Chondrocyte (in vitro differentiated cells): ENCODE data around the gene MMP2. TPM values are rescaled to one million over a fixed set of nuclear protein-coding genes. Genes with fewer than 3 reads are reported as not detected.

Experiments used
- DNase-seq: peaks from one replicate; pipeline ENCODE4 v3.0.0; 2021; ENCODE audit warnings: mixed read lengths, low spot score
- H3K27ac Mint-ChIP-seq: one replicate; pipeline ENCODE4 v1.8.0; 2021; ENCODE audit warnings: mild to moderate bottlenecking, moderate library complexity, mixed read lengths; ENCODE audit not compliant: unreplicated experiment
- H3K27me3 Mint-ChIP-seq: 2 replicates; pipeline ENCODE4 v1.8.0; 2021; ENCODE audit warnings: low read depth, mixed read lengths
- H3K36me3 Mint-ChIP-seq: 2 replicates; pipeline ENCODE4 v1.8.0; 2021; ENCODE audit warnings: low read depth, mixed read lengths
- H3K4me1 Mint-ChIP-seq: 2 replicates; pipeline ENCODE4 v1.8.0; 2021; ENCODE audit warnings: low read depth, mild to moderate bottlenecking, mixed read lengths
- H3K4me3 Mint-ChIP-seq: one replicate; pipeline ENCODE4 v1.8.0; 2021; ENCODE audit warnings: mild to moderate bottlenecking, moderate library complexity, mixed read lengths; ENCODE audit not compliant: unreplicated experiment
- H3K9me3 Mint-ChIP-seq: 2 replicates; pipeline ENCODE4 v1.8.0; 2021; ENCODE audit warnings: low read depth, mixed read lengths
- CTCF ChIP-seq: fragments of 200-600 bp; sonication (generic); IDR thresholded peaks from 2 replicates; pipeline ENCODE4 v1.5.0; 2021; ENCODE audit warnings: antibody characterized with exemption, mild to moderate bottlenecking, moderate library complexity
- total RNA-seq: library from RNA; stranded (reverse); gene quantifications from 3 replicates; pipeline ENCODE4 v1.2.1, GENCODE V29; 2021

MMP2 gene
- total RNA-seq, 1 donor from 2014 or later, result 227 TPM

- Mint-ChIP-seq H3K9me3 (peaks cover 11% of the 10 kb centered on the region), H3K4me3 (peak within 1 kb of the TSS; percentile 85), H3K27ac (peak within 1 kb of the TSS; percentile 85), H3K4me1 (peaks cover 17% of the 10 kb centered on the region), H3K36me3 (peaks cover 3% of the 10 kb centered on the region), H3K27me3 (no peaks in the 10 kb centered on the region)
- TF ChIP-seq CTCF, result peak; percentile 24
- DNase-seq, result peak; percentile 94
These were observed 30.2 kb downstream of the MMP2 start, which contains the start of gene LPCAT2 for GRCh38 chr16:55508941-55509931. Gene LPCAT2 (plus strand): TSS chr16:55509072. CDS start chr16:55509182, 110 bp downstream.

GRCh38 chr16:55510185-55510805, 31.3 kb downstream of the MMP2 start:
- Mint-ChIP-seq H3K9me3 (peaks cover 11% of the 10 kb centered on the region), H3K36me3 (peaks cover 3% of the 10 kb centered on the region), H3K4me3 (peak overlapping the region; percentile 85), H3K4me1 (peaks cover 17% of the 10 kb centered on the region), H3K27ac (no peak overlapping the region), H3K27me3 (no peaks in the 10 kb centered on the region)
- DNase-seq, result no peak
- no peak for TF ChIP-seq CTCF

- no peak overlapping the region for H3K27ac Mint-ChIP-seq
- H3K9me3 Mint-ChIP-seq, result peaks cover 20% of the 10 kb centered on the region
- no peaks in the 10 kb centered on the region for H3K27me3 Mint-ChIP-seq
- DNase-seq, result no peak
- H3K4me1 Mint-ChIP-seq, result peaks cover 17% of the 10 kb centered on the region
- H3K4me3 Mint-ChIP-seq, result no peak overlapping the region
- no peak for TF ChIP-seq CTCF
- peaks cover 6% of the 10 kb centered on the region for H3K36me3 Mint-ChIP-seq
These were observed 33.9 kb downstream of the MMP2 start for GRCh38 chr16:55512941-55513340.

GRCh38 chr16:55513616-55514015, 34.6 kb downstream of the MMP2 start:
- TF ChIP-seq CTCF, result peak; percentile 31
- Mint-ChIP-seq H3K27ac (no peak overlapping the region), H3K36me3 (peaks cover 6% of the 10 kb centered on the region), H3K9me3 (peaks cover 20% of the 10 kb centered on the region), H3K4me3 (no peak overlapping the region), H3K27me3 (no peaks in the 10 kb centered on the region), H3K4me1 (peaks cover 14% of the 10 kb centered on the region)
- no peak for DNase-seq

- Mint-ChIP-seq H3K4me1 (peaks cover 4% of the 10 kb centered on the region), H3K27me3 (no peaks in the 10 kb centered on the region), H3K9me3 (peaks cover 27% of the 10 kb centered on the region), H3K4me3 (no peak overlapping the region), H3K36me3 (peaks cover 7% of the 10 kb centered on the region), H3K27ac (no peak overlapping the region)
- no peak for DNase-seq
- TF ChIP-seq CTCF, result no peak
These were observed 36.1 kb downstream of the MMP2 start for GRCh38 chr16:55515111-55515510.
